NCI-H345 treated with DMSO at 0.1 percent for 48 hours (cell line): ENCODE data around the gene WDR75.

ENCODE experiments used
- DNase-seq: peaks from one replicate; lab custom pipeline; 2025; ENCODE audit not compliant: unreplicated experiment; lab: John Stamatoyannopoulos, UW

Gene WDR75

DNA sequence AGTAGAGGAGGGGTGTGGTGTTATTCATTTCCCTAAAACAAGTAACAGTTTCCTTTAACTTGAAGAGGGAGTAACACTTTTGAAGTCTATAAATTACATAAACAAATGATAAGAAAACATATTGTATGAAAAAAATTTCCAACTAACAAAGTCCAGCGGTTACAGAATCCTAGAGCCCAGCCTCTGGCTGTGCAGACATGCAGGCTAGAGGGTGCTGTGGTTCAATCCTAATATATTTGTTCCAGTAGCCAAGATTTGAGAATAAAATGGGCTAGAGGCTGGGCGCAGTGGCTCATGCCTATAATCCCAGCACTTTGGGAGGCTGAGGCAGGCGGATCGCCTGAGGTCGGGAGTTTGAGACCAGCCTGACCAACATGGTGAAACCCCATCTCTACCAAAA, 56.9 kb downstream of the WDR75 start:
- no peak for DNase-seq

DNA sequence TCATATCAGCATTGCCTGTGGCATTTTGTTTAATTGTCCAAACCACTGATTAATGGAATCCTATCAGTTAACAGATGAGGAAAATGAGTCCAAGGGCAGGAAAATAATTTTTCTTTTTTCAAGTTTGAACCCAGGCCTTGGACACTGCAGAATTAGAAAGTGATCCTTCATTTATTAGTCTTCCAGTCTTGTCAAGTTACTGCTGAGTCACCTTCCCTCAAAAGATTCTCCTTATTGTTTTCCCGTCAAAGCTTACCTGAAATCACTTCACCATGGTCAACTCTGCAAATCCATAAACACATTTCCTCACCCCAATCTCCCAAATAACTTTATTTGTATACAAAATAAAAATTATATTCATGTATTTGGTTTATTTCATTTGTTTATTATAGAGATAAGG, 57.9 kb downstream of the WDR75 start:
- DNase-seq = no peak

DNA sequence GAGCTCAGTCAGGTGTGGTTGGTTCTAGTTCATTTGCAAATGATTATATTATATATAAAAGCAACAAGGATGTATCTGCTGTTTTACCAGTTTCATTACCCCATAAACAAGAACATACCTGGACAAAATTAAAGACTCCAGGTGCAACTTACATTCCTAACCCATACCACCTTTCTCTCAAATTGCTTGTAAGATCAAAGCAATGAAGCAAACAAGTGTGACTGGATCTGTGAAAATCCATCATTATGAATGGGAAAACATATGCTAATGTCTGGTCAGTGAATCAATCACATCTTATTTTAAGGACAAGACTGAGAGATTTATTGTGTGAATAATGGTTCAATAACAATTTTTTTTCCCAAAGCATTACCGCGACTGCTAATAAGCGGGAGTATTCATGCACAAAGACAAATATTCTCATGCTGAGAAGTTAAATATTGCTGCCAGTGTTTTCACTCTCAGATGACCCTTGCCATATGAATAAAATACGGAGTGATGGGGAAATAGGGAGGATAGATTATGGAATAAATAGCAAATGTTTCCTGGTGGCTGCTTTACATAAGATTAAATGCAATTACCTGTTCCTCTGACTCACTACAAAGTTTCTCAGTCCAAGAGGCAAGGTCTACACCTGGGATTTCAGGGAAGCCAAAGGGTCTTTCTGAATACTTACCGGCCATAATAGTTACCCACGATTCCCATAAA, 59.3 kb downstream of the WDR75 start:
- no peak for DNase-seq

DNA sequence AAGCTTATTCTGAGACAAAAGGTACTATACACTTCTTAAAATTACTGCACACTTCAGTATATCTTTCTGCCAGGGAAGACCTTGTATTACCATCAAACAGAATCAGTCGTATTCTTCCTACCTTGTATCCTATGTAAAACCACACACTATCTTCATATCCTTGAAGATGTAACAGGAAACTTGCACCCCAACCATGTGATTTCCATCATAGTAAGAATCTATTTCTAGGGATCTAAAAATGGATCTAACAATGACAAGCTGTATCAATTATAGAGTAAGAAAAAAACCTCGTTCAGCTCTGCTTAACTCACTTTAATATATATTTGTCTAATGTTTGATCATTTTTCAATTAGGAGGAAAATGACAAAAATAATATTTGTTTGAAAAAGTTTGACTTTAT, 60.2 kb downstream of the WDR75 start:
- DNase-seq = no peak

DNA sequence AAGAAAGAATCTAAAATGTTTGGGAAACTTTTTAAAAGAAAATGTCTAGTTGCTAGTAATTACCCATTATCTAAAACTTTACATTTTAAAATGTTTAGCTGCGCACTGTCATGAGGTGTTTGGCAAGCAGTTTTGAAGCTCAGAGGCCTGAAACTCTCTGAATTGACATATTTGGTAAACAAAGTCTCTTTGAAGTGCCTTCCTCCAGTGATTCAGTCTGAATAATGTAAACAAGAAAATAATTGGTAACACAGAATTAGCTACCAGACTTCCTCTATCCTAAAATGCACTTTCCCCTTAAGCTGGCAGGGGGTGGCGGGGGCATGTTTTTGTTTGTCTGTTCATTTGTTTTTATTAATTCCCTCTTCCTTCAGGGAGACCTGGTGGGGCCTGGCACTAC, 61.4 kb downstream of the WDR75 start:
- no peak for DNase-seq

DNA sequence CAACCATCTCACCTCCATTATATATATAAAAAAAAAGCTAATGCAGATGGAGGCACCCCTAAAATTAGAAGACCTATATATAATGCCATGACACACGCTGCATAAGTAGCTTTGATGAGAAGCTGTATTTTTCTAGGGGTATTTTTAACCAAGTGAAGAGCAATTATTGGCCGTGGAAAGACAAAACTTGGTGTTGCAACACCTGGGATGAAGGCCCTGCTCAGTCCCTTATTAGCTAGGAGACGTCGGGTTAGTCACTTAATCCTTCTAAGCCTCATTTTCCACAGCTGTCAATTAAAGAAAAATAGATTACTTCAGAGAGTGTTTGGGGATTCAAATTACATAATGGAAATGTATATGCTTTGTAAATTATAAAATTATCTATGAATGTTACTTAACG, 63.0 kb downstream of the WDR75 start:
- no peak for DNase-seq

DNA sequence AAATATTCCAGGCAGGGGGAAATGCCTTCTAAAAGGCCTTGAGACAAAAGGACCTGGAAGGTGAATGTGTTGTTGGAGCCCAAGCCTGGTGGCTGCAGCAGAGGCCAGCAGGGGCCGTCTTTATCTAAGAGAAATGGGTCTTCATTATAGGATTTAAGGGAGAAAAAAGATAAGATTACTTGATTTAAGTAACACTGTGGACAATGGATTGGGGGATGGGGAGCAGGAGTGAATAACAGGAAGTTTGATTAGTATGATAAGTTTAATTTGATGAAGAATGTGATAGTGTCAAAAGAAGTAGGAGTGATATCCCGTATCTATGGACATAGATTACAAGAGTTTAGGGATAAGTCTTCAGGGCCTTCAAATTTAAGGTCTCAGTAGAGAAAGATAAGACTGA, 64.2 kb downstream of the WDR75 start:
- no peak for DNase-seq

DNA sequence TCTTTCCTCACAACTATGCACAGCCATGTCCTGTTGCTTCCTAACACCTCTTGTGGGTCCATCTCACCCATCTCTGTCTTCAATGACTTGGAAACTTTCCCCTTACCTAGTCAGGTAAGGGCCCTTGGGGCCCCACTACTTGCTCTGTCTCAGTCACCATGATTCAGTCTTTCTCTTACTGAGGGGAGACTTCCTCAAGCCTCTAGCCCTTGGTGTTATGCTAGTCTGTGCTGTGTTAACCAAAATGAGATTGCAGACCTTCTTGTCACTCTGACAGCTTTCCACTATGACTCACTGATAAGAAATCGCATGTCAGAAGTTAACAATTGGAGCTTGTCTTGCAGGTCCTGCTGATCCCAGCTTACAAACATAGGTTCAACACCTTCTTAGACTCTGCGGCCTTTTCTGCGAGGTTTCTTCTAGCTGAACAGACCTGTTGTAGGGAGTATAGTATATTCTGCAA, 65.3 kb downstream of the WDR75 start:
- DNase-seq = no peak

DNA sequence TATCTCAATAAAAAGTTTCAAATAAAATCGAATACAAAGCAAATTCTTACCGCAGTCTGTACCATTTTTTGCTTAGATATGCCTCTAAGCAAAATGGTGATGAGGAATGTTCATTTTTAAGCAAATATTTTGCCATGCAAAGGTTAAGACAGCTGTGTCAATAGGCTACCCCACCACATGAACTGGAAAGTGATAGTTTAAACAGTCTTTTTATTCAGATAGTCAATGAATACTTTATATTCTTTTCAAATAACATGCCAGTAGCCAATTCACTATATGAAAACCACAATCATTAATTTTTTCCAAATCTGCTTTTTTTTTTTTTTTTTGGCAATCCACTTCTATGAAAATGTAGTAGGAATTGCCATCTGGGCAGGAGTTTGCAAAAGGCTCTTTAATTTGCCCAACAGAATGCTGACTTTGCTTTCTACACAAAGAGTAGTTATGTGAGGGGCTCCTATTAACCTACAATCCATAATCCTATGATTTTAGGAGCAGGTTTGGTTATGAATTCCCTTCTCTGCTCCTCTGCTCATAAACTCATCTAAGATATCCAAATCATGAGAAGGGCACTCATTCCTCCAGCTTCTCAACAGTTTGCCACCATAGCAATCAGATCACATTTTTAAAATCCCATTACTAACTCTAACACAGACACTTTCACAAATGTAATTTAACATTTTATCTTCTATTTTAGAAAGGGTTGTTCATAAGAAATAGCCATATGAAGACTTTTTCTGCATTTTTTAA, 70.1 kb downstream of the WDR75 start:
- no peak for DNase-seq

DNA sequence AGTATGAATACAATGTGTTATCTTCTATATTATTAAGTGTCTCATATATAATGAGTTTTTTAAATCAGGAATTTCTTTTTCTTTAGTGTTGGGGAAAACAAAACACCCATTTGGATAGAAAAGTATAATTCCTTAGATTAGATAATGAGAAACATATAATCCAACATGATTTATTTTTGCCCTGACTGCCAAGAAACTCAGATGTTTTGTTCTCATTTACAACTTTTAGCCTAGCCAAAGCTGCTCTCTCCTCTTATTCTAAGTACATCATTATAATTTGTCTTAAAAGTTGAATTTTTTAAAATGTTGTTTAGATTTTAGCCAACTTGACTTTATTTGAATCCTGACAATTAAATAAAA, 70.7 kb downstream of the WDR75 start:
- DNase-seq = no peak

DNA sequence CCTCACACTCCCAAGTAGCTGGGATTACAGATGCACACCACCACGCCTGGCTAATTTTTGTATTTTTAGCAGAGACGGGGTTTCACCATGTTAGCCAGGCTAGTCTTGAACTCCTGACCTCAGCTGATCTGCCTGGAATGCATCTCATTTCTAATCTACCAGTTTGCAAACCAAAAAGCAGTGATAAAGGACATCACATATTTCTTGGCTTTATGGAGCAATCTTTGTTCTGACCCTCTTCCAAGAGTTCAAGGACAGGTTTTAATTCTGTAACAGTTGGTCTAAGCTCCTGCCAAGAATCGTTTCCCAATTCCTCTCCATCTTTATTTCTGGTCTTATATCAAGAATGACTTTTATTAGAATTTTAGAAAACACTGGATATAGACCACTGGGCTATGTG, 71.6 kb downstream of the WDR75 start:
- DNase-seq = no peak

DNA sequence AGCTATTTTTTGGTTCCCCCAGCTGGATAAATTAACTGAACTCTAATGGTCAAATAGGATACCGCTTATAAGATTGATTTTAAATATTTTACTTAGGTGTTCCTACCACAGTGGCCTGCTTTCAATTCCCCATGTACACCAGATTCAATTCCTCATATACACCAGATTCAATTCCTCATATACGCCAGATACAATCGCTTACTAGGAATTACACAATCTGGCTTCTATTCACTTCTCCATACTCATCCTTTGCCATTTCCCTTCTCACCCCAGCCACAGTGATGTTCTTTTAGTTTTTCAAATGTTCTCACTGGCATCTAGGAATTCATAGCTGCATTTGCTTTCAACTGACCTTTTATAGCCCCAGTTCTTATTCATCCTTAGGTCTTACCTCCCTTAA, 72.8 kb downstream of the WDR75 start:
- no peak for DNase-seq

DNA sequence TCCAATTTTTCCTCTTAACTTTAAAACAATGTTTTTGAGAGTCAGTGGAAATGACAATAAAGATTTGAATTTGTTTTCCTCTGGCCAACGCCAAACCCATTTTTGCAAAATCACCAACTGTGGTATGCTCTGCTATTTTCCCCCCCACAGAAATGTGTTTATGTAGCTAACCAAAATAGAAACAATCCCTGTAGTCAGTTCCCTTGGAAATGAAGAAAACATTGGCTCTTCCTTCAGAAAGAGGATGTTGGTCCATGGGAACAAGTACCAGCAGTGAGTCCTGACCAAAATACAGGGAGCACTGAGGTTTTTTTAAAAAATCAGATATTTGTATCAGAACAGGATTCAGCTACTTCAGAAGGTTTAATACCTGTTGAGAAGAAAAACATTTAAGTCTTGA, 74.0 kb downstream of the WDR75 start:
- no peak for DNase-seq

DNA sequence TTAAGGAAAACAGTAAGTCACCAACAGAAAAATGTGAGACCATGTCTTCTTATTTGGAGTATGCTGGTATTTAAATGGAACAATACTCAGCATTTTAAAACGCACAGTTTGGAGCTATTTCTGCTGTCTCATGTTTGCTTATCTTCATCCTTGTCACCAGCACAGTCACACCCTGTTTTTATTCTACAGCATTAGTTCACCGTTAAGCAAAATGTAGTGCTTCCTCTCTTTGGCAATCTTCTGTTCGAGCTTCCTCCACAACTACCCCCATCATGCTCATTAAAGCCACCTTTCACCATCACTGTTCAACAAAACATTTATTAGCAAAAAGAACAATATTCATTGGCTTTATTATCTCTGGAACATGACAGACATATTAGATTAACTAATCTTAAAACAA, 75.3 kb downstream of the WDR75 start:
- no peak for DNase-seq

DNA sequence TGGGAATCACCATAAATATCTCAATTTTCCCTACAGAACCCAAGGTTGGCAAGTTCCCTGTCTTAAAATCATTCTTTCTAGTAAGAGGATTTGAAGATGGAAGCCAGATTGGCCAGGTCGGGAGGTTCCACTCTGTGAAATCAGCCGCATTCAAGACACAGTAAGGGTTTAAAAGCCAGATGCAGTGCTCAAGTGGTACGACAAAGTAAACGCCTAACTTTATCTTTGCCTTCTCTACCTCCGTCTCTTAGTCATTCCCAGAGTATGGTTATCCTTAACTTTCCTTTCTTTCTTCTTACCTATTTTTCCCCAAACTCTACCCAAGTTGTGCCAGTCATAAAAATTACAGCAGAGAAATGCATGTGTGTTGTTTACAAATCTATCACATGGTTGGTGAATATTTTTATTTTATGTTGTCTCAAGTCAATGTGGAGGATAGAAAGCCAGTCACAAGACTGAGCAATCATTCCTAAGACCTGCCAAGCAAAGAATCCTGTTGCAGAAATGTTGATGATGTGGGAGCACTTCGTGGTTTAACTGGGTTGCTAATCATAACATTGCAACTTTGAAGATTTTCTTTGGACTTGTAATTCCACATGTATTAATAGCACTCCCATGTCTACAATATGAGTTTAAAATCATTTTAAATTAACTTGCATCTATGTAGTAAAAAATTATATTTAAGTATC, 76.7 kb downstream of the WDR75 start:
- DNase-seq = no peak

DNA sequence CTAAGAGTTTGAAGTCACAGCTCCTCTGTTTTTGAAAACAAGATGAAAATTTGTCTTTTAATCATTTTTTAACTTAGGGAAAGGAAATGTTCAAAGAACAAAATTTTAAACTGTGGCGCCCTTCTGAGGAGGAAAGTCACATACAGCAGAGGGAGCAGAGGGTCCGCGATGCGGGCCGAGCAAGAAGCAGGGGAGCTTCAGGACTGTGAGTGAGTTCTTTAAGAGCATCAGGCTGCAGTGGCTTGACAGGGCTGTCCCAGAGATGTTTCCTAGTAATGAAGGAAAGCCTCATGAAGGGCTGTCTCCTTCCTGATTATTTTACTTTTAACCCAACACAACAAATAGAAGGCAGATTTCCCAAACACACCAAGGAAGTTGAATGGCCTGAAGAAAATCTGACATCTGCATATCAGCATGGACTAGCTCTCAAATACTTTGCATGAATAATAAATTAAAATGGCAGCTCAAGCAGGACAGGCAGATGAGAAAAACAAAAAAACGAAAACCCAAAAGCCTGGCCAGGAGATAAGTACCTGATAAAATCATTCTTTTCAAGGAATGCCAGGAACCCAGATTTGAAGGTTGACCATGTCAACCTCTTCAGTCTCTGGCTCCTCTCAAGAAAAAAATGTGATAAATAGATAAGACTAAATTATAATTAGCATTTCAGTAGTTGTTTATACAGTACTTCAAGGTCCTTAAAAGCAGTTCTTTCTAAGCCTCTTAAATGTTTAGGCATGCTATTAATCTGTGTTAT, 78.5 kb downstream of the WDR75 start:
- no peak for DNase-seq

DNA sequence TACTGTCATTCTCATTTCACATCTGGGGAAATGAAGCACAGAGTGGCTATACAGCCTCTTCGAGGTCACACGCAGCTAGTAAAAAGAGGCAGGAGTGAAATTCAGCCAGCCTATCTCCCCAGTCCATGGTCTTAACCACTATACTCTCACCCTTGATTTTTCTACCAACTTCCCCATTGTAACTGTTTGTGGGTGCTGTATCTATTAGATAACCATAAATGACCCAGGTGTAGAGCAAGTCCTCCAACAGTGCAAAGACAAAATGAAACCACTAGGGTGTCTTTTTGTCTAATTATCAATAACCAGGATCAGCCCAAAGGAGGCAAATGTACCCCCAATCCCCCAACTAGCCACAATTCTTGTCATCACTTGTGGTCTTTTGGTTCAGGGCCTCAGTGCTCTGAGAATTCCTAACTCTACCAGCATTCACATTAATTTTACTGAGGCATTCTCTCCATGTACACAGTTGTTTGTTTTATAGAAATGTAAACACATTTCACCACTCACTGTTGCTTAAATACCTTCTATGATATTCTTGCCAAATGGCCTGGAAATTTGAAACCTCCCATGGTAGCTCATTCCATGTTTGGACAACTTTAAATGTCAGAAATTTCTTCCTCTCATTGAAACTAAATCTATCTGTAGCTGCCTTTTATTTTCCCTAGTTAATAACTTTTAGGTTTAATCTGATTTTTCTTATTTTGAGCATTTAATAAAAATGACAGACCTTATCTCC, 80.6 kb downstream of the WDR75 start:
- DNase-seq = no peak

DNA sequence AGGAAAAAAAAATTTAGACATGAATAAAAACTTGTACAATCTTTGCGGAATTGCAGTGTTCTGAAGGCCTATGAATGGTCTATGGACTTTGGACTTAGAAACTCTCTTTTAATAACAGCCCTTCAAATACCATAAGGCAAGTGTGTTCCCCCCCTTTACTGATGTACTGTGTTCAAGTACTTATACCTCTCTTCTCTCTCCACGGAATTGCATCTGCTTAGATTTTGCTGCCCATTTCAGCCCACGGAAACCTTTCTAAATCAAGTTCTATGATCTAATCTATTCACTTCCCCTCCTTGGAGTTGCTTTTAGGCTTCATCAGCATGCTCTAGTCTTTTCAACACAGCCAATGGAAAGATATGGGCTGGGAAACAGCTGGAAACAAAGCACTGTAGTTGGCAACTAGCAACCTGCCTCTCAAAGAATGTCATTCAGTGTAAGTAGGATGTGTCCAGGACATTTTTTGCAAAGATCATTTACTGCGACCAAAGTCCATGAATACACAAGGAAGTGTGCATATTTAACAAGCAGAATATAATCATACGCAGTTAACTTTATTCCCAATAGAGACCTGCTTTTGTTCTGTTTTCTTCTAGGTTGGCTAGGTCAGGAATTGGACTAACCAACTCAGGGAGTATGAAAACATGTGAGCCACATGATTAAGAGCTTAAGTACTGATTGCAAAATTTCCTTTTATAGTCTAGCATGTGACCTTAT, 81.3 kb downstream of the WDR75 start:
- DNase-seq = no peak

DNA sequence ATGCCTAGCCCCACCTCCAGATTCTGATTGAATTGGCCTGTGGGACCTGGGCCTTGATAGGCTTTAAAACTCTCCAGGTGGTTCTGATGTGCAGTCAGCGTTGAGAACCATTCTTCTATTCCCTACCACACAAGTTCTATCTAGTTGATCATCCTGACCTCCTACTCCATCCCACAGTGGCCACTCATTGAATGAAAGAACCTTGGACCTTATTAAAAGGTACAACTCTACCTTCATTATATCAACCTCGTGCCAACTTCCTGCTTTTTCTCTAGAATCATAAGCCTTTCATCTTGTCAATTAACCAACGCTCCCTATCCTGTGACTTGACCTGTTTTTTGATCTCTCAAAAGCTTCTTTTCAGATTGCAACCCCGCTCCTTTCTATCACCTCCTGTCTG, 83.5 kb downstream of the WDR75 start:
- no peak for DNase-seq
